Activated naive CD8-positive, alpha-beta T cell treated with anti-CD3 and anti-CD28 coated beads for 36 hours (primary cell): ENCODE data around the gene EPN1. TPM values are rescaled to one million over a fixed set of nuclear protein-coding genes. Genes with fewer than 3 reads are reported as not detected.
"Not testable (repeated sequence)": the region's sequence is repeated elsewhere in the genome, so short reads cannot be mapped to it uniquely, and the experiment has no call there.

Experiments
- DNase-seq: peaks from one replicate; pipeline ENCODE4 v3.0.0; 2021
- H3K27ac Mint-ChIP-seq: one replicate; pipeline ENCODE4 v1.8.0; 2022; ENCODE audit warnings: mild to moderate bottlenecking, moderate library complexity, mixed read lengths
- H3K27me3 Mint-ChIP-seq: one replicate; pipeline ENCODE4 v1.8.0; 2022; ENCODE audit warnings: mild to moderate bottlenecking, mixed read lengths
- H3K36me3 Mint-ChIP-seq: one replicate; pipeline ENCODE4 v1.8.0; 2021; ENCODE audit warnings: mild to moderate bottlenecking, mixed read lengths
- H3K4me1 Mint-ChIP-seq: one replicate; pipeline ENCODE4 v1.8.0; 2021; ENCODE audit warnings: mixed read lengths
- H3K4me3 Mint-ChIP-seq: one replicate; pipeline ENCODE4 v1.8.0; 2022; ENCODE audit warnings: mild to moderate bottlenecking, moderate library complexity, mixed read lengths
- H3K9me3 Mint-ChIP-seq: one replicate; pipeline ENCODE4 v1.8.0; 2022; ENCODE audit warnings: mixed read lengths
- total RNA-seq, 2 experiments: library from RNA; stranded (reverse); gene quantifications; one replicate each; pipeline ENCODE4 v1.2.3, GENCODE V29; 2021

Gene EPN1
- total RNA-seq, 2 experiments from 2014 or later = 37.1 to 39.5 TPM

GRCh38 chr19:55723491-55723890, 48.5 kb downstream of the EPN1 start:
- Mint-ChIP-seq H3K9me3 (peaks cover 13% of the 10 kb centered on the region), H3K4me1 (no peaks in the 10 kb centered on the region), H3K27me3 (peaks cover 40% of the 10 kb centered on the region), H3K4me3 (no peak overlapping the region), H3K36me3 (no peaks in the 10 kb centered on the region), H3K27ac (no peak overlapping the region)
- no peak for DNase-seq

- DNase-seq, H3K36me3 Mint-ChIP-seq, H3K4me3 Mint-ChIP-seq: not testable (repeated sequence)
Measured at GRCh38 chr19:55730378-55730777, 55.4 kb downstream of the EPN1 start.

GRCh38 chr19:55738302-55738701, 63.3 kb downstream of the EPN1 start, which contains the start of gene NLRP9:
TSS of gene NLRP9 (minus strand) at chr19:55738402. CDS start at chr19:55738374, 28 bp downstream.
- peaks cover 13% of the 10 kb centered on the region for H3K27me3 Mint-ChIP-seq
- H3K4me3 Mint-ChIP-seq = no peak within 1 kb of the TSS
- no peaks in the 10 kb centered on the region for H3K36me3 Mint-ChIP-seq
- DNase-seq = no peak
- no peaks in the 10 kb centered on the region for H3K4me1 Mint-ChIP-seq
- no peaks in the 10 kb centered on the region for H3K9me3 Mint-ChIP-seq
- H3K27ac Mint-ChIP-seq = no peak within 1 kb of the TSS

More at GRCh38 chr19:55730378-55730777, 55.4 kb downstream of the EPN1 start:
- H3K4me1 Mint-ChIP-seq, H3K27me3 Mint-ChIP-seq, H3K9me3 Mint-ChIP-seq, H3K27ac Mint-ChIP-seq: not testable (repeated sequence)

GRCh38 chr19:55750715-55751114, 75.7 kb downstream of the EPN1 start:
- DNase-seq = no peak
- Mint-ChIP-seq H3K27ac (no peak overlapping the region), H3K36me3 (no peaks in the 10 kb centered on the region), H3K27me3 (peaks cover 21% of the 10 kb centered on the region), H3K4me3 (no peak overlapping the region), H3K9me3 (no peaks in the 10 kb centered on the region), H3K4me1 (no peaks in the 10 kb centered on the region)

- H3K4me1 Mint-ChIP-seq = no peaks in the 10 kb centered on the region
- no peak overlapping the region for H3K4me3 Mint-ChIP-seq
- H3K9me3 Mint-ChIP-seq = no peaks in the 10 kb centered on the region
- peaks cover 28% of the 10 kb centered on the region for H3K27me3 Mint-ChIP-seq
- no peak overlapping the region for H3K27ac Mint-ChIP-seq
- no peak for DNase-seq
- H3K36me3 Mint-ChIP-seq = no peaks in the 10 kb centered on the region
Measured at GRCh38 chr19:55753401-55753800, 78.4 kb downstream of the EPN1 start.

GRCh38 chr19:55756808-55757207, 81.8 kb downstream of the EPN1 start:
- H3K4me3 Mint-ChIP-seq, H3K9me3 Mint-ChIP-seq, H3K27ac Mint-ChIP-seq, H3K4me1 Mint-ChIP-seq, H3K36me3 Mint-ChIP-seq, DNase-seq: not testable (repeated sequence)
- H3K27me3 Mint-ChIP-seq = peaks cover 36% of the 10 kb centered on the region

GRCh38 chr19:55758797-55759196, 83.8 kb downstream of the EPN1 start, which contains the start of gene RFPL4A:
TSS of gene RFPL4A (plus strand) at chr19:55759097. CDS start at chr19:55761801, 2,704 bp downstream.
- not testable (repeated sequence) for H3K27ac Mint-ChIP-seq, H3K36me3 Mint-ChIP-seq, H3K9me3 Mint-ChIP-seq, DNase-seq, H3K4me3 Mint-ChIP-seq, H3K4me1 Mint-ChIP-seq
- peaks cover 28% of the 10 kb centered on the region for H3K27me3 Mint-ChIP-seq

Other genes starting within 250 kb of the EPN1 start
- not detected for gene SHISA7, start 231.9 kb upstream of the EPN1 start, total RNA-seq
- gene ISOC2, start 213.6 kb upstream of the EPN1 start, total RNA-seq = 10 to 100 TPM; 35.7 to 37.5 TPM
- not detected for gene C19orf85, start 210.5 kb upstream of the EPN1 start, total RNA-seq
- gene ZNF628, start 198.6 kb upstream of the EPN1 start, total RNA-seq = 10 to 100 TPM in 1 of 2 experiments, 1 to 10 TPM in 1; 8.8 to 10.3 TPM
- gene NAT14, start 190.0 kb upstream of the EPN1 start, total RNA-seq = 10 to 100 TPM; 24.8 to 24.9 TPM
- gene SSC5D, start 186.8 kb upstream of the EPN1 start, total RNA-seq = 1 to 10 TPM in 1 of 2 experiments, under 1 TPM in 1; 0.46 to 1.4 TPM
- gene SBK2, start 138.1 kb upstream of the EPN1 start, total RNA-seq = not detected
- not detected for gene SBK3, start 129.7 kb upstream of the EPN1 start, total RNA-seq
- gene ZNF579, start 94.4 kb upstream of the EPN1 start, total RNA-seq = 1 to 10 TPM; 5.5 to 6.1 TPM
- 10 to 100 TPM; 19.8 to 20.7 TPM for gene FIZ1, start 75.7 kb upstream of the EPN1 start, total RNA-seq
- 10 to 100 TPM; 10.8 to 11.5 TPM for gene ZNF524, start 74.9 kb upstream of the EPN1 start, total RNA-seq
- 10 to 100 TPM; 10.5 to 10.7 TPM for gene ZNF865, start 69.6 kb upstream of the EPN1 start, total RNA-seq
- gene ZNF784, start 50.7 kb upstream of the EPN1 start, total RNA-seq = 1 to 10 TPM; 3.7 to 3.9 TPM
- 10 to 100 TPM; 29.6 to 30.6 TPM for gene ZNF580, start 34.2 kb upstream of the EPN1 start, total RNA-seq
- gene ZNF581, start 31.6 kb upstream of the EPN1 start, total RNA-seq = 10 to 100 TPM; 39.9 to 42.3 TPM
- gene CCDC106, start 27.0 kb upstream of the EPN1 start, total RNA-seq = 10 to 100 TPM; 10.9 to 12.0 TPM
- 100 to 1,000 TPM; 341 to 345 TPM for gene U2AF2, start 20.2 kb upstream of the EPN1 start, total RNA-seq
- gene NLRP9, start 63.2 kb downstream of the EPN1 start, total RNA-seq = not detected
- gene RFPL4A, start 83.9 kb downstream of the EPN1 start, total RNA-seq = not detected
- not detected for gene RFPL4AL1, start 93.9 kb downstream of the EPN1 start, total RNA-seq
- under 1 TPM; 0.19 to 0.24 TPM for gene NLRP11, start 156.8 kb downstream of the EPN1 start, total RNA-seq
- not detected for gene NLRP4, start 161.3 kb downstream of the EPN1 start, total RNA-seq